HG02759 (cell line): ENCODE data around the gene CNTFR.

Experiments
- ATAC-seq: cut with Tn5 transposase; IDR thresholded peaks from one replicate; pipeline ENCODE4 v1.9.1; 2021; ENCODE audit warnings: mild to moderate bottlenecking, moderate library complexity; ENCODE audit not compliant: unreplicated experiment

The CNTFR gene

DNA sequence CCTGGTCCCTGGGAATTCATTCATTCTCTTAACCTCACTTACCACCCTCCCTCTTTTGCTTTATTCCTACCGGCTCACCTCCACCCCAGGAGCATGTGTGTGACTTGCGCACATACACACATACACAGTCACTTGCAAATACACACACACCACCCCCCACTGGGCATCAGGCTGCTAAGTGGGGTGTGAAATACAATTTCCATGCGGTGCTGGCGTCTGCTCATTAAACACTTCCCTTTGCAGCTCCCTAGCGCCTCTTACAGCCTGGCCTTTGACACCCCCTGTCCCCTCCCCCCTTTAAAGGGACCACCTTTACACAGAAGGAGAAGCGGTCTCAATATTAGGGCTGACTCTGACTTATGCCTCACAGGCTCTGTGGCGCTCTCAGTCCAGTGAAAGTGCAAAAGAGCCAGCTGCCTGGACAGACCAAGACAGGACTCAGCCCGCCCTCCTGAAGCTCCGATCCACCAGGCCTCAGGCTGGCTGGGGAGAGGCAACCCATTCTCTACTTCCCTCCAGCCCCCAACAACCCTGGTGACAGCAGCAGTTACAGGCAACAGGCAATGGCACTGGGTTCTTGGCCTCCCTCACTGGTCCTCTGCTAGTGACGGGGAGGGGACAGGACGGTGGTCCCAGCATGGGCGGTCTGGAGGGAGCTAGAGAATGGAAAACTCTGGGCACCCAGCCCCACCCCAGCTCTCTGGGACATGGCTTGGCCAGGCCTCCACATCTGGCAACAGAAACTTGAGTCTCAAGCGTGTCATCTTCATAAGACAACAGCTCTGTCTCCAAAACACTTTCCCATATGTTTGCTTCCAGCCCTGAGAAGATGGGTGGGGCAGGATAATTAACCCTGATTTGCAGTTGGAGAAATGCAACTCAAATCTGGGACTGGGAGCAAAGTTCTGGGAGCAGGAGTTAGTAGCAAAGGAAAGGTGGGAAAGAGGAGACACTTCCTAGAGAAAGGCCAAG is 78.7 kb downstream of the CNTFR start:
- ATAC-seq: no peak

DNA sequence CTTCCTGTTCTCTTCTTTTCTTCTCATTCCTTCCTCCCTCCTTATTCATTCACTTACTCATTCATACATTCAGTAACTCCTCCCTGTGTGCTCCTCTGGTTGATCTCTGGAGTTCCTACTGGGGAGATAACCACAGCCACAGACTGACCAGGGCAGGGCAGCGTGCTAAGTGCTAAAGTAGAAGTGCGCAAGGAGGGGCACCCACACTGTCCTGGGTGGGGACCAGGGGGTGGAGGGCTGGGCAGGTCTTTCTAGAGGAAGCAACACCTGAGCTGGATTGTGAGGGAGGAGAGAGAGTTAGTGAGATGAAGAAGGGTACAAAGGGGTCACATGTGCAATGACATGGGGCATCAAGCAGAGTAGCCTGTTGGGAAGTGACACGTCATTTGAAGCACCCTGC is 80.6 kb downstream of the CNTFR start:
- ATAC-seq: no peak

DNA sequence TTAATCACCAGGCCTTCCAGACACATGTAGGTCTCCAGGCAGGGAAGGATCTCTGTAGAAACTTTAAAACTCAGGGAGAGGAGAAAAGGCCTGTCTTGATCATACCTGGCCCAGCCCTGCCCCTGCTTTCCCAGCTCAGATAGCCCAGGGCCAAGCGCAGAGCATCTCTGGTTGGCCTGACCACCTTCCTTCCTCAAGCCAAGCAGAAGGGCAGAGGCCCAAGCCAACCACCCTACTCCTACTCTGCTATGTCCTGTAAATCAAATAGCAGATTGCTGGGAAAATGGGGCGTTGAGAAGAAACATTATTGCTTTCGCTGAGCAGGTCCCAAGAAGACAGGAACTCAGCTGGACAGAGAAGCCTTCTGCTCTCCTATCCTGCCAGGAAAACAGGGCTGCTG is 81.1 kb downstream of the CNTFR start:
- ATAC-seq: no peak

DNA sequence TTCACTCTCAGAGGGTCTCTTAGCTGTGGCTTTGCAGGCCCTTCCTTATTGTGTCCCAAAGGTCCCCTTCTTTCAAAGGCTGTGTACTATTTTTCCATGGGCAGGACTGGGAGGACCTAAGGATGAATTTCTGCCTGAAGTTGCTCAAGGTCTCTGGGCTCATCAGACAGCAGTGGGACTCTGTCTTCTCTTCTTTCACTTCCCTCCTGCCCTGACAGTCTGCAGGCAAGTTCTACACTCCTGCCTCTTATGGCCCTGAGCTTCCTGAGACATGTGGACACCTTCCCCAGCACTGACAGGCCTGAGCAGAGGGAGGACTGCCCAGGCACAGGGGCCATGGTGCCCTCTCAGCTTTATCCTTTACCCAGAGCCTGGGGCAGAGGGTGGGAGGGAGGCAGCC is 81.6 kb downstream of the CNTFR start:
- ATAC-seq: no peak

DNA sequence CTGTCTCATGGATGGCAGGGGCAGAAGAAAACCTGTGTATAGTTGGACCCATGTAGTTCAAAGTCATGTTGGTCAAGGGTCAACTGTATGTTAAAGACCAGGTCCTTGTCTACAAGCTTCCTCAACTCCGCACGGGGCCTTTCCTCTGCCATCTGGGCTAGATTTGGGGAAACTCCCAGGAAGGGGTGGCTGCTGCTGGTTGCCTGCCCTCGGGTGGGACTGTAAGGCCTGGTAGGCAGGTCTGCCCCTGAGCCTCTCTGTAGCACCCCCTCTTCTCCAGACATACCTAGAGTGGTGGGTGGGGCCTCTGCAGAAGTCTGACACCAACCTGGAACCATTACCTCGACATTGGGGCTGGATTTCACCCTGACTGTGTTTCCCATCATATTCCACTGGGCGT is 82.0 kb downstream of the CNTFR start:
- ATAC-seq: no peak

DNA sequence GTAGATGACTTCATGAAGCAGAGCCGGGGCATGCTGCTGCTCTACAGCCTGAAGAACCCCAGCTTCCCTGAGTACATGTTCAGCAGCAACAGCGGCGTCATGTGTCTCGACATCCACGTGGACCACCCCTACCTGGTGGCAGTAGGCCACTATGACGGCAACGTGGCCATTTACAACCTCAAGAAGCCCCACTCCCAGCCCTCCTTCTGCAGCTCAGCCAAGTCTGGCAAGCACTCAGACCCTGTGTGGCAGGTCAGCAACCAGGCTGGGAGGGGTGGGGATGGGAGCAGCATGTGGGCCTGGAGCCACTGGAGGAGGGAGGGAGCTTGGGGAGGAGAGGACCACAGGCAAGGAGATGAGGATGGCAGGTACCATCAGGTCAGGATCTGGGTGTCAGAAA is 82.9 kb downstream of the CNTFR start:
- ATAC-seq: no peak

DNA sequence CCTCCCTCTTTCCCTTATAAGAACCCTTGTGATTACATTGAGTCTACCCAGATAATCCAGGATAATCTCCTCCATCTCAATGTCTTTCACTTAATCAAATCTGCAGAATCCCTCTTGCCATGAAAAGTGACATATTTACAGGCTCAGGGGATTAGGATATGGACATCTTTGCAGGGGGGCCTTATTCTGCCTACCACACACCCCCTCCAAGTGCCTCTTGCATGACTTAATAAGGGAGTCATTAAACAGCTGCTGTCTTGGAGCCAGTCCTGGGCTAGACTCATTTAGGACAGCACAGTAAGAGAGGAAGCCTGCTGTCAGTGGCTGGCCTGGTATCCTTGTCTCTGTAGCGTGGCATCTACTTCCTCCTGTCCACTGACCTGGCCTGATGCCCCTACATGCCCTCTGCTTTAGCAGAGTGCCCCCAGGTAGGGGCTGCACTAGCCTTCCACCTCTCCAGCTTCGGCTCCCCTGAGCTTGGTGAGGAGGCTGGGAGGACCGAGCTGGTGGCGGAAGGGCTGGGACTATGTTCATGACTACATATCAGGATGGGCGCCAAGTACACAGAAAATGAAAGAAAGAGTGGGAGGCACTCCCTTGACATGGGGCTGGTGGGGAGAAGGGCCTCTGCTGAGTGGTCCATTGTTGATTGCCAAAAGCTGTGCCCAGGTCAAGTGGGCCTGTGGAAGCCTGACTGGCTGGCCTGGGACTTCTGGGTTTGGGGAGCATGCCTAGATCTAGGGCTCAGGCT is 84.0 kb downstream of the CNTFR start:
- no peak for ATAC-seq

DNA sequence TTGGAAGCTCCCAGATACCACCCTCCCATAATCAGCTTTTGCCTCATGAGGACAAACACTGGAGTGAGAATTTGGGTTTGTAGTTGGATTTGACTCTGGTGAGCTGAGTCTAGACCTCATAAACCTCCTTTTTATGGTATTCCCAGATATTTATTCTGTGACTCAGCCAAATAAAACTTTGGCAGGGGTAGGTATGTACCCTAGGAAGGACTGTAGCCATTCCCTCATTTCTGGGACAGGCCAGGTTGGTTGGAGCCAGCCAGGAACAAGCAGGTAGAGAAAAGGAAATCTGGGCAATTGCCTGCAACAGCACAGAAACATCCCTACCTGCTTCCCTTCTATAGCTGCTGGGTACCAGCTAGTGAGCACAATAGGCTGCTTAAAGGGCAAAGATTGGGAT is 86.1 kb downstream of the CNTFR start:
- ATAC-seq: no peak

DNA sequence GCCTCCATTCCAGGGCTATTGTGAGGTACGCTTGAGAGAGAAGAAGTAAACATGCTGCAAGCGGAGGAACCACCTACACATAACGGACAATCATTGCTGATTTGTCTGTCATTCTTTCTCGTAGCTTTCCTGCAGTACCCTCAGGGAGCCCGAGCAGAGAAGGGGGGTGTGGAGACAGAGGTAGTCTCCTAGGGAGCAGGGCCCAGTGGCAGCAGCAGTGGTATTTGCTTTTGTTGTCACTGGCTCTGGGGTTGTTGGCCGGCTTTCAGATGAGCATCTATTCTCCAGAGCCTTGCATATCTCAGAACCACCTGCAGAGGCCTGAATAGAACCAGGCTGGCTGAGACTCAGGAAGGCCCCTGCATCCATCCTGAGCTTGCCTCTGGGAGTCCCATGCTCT is 86.6 kb downstream of the CNTFR start:
- no peak for ATAC-seq

DNA sequence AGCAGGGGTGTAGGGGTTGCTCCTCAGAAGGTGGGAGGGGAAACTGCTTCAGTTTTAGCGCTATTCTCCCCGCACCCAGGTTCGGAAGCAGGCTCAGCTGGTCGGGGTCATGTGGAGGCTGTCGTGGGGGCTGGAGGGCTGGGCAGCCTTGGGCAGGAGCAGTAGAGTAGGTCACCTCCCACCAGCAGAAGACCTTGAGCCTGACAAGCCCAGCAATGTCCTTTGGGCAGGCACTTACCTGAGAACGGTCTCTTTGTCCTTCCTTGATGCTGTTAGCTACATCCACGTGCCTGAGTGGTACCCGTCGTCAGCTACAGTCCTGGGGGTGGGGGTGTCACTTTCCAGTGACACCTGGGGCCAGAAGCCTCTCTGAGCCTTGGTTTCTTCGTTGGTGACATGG is 87.1 kb downstream of the CNTFR start:
- ATAC-seq: no peak

DNA sequence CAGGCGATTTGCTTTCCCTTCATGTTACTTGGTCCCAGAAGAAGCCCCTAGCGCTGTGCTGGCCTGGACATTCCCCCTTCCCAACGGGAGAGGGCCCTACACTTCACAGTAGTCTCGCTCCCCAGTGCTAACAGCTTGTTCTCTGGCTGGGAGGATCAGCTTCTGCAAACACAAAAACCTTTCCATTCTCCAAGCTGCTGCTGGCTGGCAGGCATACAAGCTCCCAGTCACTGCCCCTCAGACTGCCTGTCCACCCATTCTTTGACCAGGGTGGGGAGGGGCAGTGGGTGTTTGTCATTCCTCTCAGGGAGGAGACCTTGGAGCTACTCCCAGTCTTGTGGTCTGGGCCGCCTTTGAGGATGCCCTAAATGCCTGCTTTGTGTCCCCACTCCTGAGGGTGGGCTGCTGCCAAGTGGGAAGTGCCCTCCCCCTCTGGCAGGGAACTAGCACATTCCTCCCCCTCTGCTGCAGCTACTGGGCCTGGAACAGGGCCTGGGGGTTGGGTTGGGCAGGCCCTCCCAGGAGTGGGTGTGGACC is 87.6 kb downstream of the CNTFR start:
- no peak for ATAC-seq
